Measurements from ENCODE around the gene TMPRSS13.

The TMPRSS13 gene

GRCh38 chr11:117913736-117914397, 15.3 kb downstream of the TMPRSS13 start:
- no peak for TF ChIP-seq CTCF (IDR thresholded peaks at IDR 0.05; ENCODE audit: control insufficient read depth, extremely low read depth, insufficient read depth)
- DNase-seq (ENCODE audit: low read depth): no peak
- H3K4me3 ChIP-seq (ENCODE audit: low read depth, low read length): no peak overlapping the region

- no peak for DNase-seq (ENCODE audit: low read depth)
- TF ChIP-seq CTCF (IDR thresholded peaks at IDR 0.05; ENCODE audit: control insufficient read depth, extremely low read depth, insufficient read depth): no peak
- no peak overlapping the region for H3K4me3 ChIP-seq (ENCODE audit: low read depth, low read length)
These were observed 16.7 kb downstream of the TMPRSS13 start for GRCh38 chr11:117912497-117912896.

GRCh38 chr11:117911694-117912093, 17.5 kb downstream of the TMPRSS13 start:
- no peak for TF ChIP-seq CTCF (IDR thresholded peaks at IDR 0.05; ENCODE audit: control insufficient read depth, extremely low read depth, insufficient read depth)

GRCh38 chr11:117910941-117911655, 18.1 kb downstream of the TMPRSS13 start:
- no peak for DNase-seq (ENCODE audit: low read depth)
- no peak overlapping the region for H3K4me3 ChIP-seq (ENCODE audit: low read depth, low read length)

More at GRCh38 chr11:117911694-117912093, 17.5 kb downstream of the TMPRSS13 start:
- H3K4me3 ChIP-seq (ENCODE audit: low read depth, low read length): no peak overlapping the region
- no peak for DNase-seq (ENCODE audit: low read depth)

GRCh38 chr11:117910525-117910924, 18.7 kb downstream of the TMPRSS13 start:
- no peak for TF ChIP-seq CTCF (IDR thresholded peaks at IDR 0.05; ENCODE audit: control insufficient read depth, extremely low read depth, insufficient read depth)
- DNase-seq (ENCODE audit: low read depth): no peak
- no peak overlapping the region for H3K4me3 ChIP-seq (ENCODE audit: low read depth, low read length)

More at GRCh38 chr11:117910941-117911655, 18.1 kb downstream of the TMPRSS13 start:
- TF ChIP-seq CTCF (IDR thresholded peaks at IDR 0.05; ENCODE audit: control insufficient read depth, extremely low read depth, insufficient read depth): no peak

- no peak for DNase-seq (ENCODE audit: low read depth)
- H3K4me3 ChIP-seq (ENCODE audit: low read depth, low read length): no peak overlapping the region
- no peak for TF ChIP-seq CTCF (IDR thresholded peaks at IDR 0.05; ENCODE audit: control insufficient read depth, extremely low read depth, insufficient read depth)
These were observed 19.4 kb downstream of the TMPRSS13 start for GRCh38 chr11:117909611-117910382.
